ENCODE measurements around the gene WFDC5. TPM values are rescaled to one million over a fixed set of nuclear protein-coding genes. Genes with fewer than 3 reads are reported as not detected.
"Not testable (repeated sequence)": the region's sequence is repeated elsewhere in the genome, so short reads cannot be mapped to it uniquely, and the experiment has no call there.

WFDC5 gene
- total RNA-seq, 1 experiment from 2014 or later, result not detected

GRCh38 chr20:45157962-45158361 lies 43.0 kb upstream of the WFDC5 start:
- no peaks in the 10 kb centered on the region for H3K36me3 ChIP-seq (ENCODE audit: control insufficient read depth, insufficient read depth, low read length)
- ChIA-PET CTCF (no interaction called here), POLR2A (no interaction called here)
- peaks cover 7% of the 10 kb centered on the region; the same call in 1 of the 2 replicates for H3K9me3 ChIP-seq
- H3K4me3 Mint-ChIP-seq (ENCODE audit: unreplicated experiment), result no peak overlapping the region
- H3K27me3 Mint-ChIP-seq (ENCODE audit: insufficient read depth, unreplicated experiment), result peaks cover 22% of the 10 kb centered on the region
- intact Hi-C loops (cut with micrococcal nuclease; ENCODE audit: unreplicated experiment), result no loop called here
- H3K4me3 ChIP-seq (ENCODE audit: low read depth, low read length), result no peak overlapping the region
- no peak for DNase-seq
- BruUV-seq (replicated peaks), result no TSS peak
- H3K27me3 ChIP-seq (replicated peaks; ENCODE audit: control insufficient read depth, insufficient read depth, low read length), result no peaks in the 10 kb centered on the region
- H3K27ac Mint-ChIP-seq (ENCODE audit: unreplicated experiment), result no peak overlapping the region
- no peaks in the 10 kb centered on the region for H3K4me1 ChIP-seq
- H3K9me3 Mint-ChIP-seq (ENCODE audit: unreplicated experiment), result peaks cover 30% of the 10 kb centered on the region
- no peaks in the 10 kb centered on the region for H3K36me3 Mint-ChIP-seq (ENCODE audit: insufficient read depth, unreplicated experiment)
- no peaks in the 10 kb centered on the region for H3K4me1 Mint-ChIP-seq (ENCODE audit: low read depth, unreplicated experiment)
- TF ChIP-seq CTCF (IDR thresholded peaks at IDR 0.05; ENCODE audit: insufficient read depth in 1 of 2, low read depth in 1 of 2, low read length in 1 of 2, severe bottlenecking in 1 of 2, unreplicated experiment in 1 of 2), result no peak

GRCh38 chr20:45156713-45157112 lies 41.7 kb upstream of the WFDC5 start:
- no peak for TF ChIP-seq CTCF (IDR thresholded peaks at IDR 0.05; ENCODE audit: insufficient read depth in 1 of 2, low read depth in 1 of 2, low read length in 1 of 2, severe bottlenecking in 1 of 2, unreplicated experiment in 1 of 2)
- no peaks in the 10 kb centered on the region; the same call in 1 of the 2 replicates for H3K9me3 ChIP-seq
- H3K27me3 ChIP-seq (replicated peaks; ENCODE audit: control insufficient read depth, insufficient read depth, low read length), result no peaks in the 10 kb centered on the region
- ChIA-PET CTCF (interaction anchor here (0.8 kb wide), 1 partner anchor 137 kb away, joined by 3 read pairs; no protein-coding TSS in a partner anchor), POLR2A (no interaction called here)
- intact Hi-C loops (cut with micrococcal nuclease; ENCODE audit: unreplicated experiment), result no loop called here
- Mint-ChIP-seq H3K9me3 (ENCODE audit: unreplicated experiment) (peaks cover 20% of the 10 kb centered on the region), H3K4me3 (ENCODE audit: unreplicated experiment) (no peak overlapping the region), H3K27me3 (ENCODE audit: insufficient read depth, unreplicated experiment) (peaks cover 22% of the 10 kb centered on the region), H3K36me3 (ENCODE audit: insufficient read depth, unreplicated experiment) (no peaks in the 10 kb centered on the region), H3K27ac (ENCODE audit: unreplicated experiment) (no peak overlapping the region), H3K4me1 (ENCODE audit: low read depth, unreplicated experiment) (no peaks in the 10 kb centered on the region)
- H3K36me3 ChIP-seq (ENCODE audit: control insufficient read depth, insufficient read depth, low read length), result no peaks in the 10 kb centered on the region
- no peak overlapping the region for H3K4me3 ChIP-seq (ENCODE audit: low read depth, low read length)
- H3K4me1 ChIP-seq, result no peaks in the 10 kb centered on the region
- DNase-seq, result no peak
- no TSS peak for BruUV-seq (replicated peaks)

DNA sequence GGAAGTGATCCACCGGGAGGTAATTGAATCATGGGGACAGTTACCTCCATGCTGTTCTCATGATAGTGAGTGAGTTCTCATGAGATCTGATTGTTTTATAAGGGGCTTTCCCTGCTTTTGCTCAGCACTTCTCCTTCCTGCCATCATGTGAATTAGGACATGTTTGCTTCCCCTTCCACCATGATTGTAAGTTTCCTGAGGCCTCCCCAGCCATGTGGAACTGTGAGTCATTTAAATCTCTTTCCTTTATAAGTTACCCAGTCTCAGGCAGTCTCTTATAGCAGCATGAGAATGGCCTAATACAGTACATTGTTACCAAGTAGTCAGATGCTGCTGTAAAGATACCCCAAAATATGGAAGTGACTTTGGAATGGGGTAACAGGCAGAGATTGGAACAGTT lies 39.8 kb upstream of the WFDC5 start:
- CTCF ChIA-PET; H3K36me3 ChIP-seq (ENCODE audit: control insufficient read depth, insufficient read depth, low read length); BruUV-seq (replicated peaks); H3K4me3 ChIP-seq (ENCODE audit: low read depth, low read length); H3K27ac Mint-ChIP-seq (ENCODE audit: unreplicated experiment); H3K27me3 ChIP-seq (replicated peaks; ENCODE audit: control insufficient read depth, insufficient read depth, low read length); DNase-seq; H3K36me3 Mint-ChIP-seq (ENCODE audit: insufficient read depth, unreplicated experiment); H3K4me1 ChIP-seq; POLR2A ChIA-PET; intact Hi-C loops (cut with micrococcal nuclease; ENCODE audit: unreplicated experiment); H3K9me3 ChIP-seq; H3K4me3 Mint-ChIP-seq (ENCODE audit: unreplicated experiment); H3K4me1 Mint-ChIP-seq (ENCODE audit: low read depth, unreplicated experiment): not testable (repeated sequence)
- Mint-ChIP-seq H3K27me3 (ENCODE audit: insufficient read depth, unreplicated experiment) (peaks cover 20% of the 10 kb centered on the region), H3K9me3 (ENCODE audit: unreplicated experiment) (peaks cover 17% of the 10 kb centered on the region)

- DNase-seq, result no peak
- Histone ChIP-seq H3K36me3 (ENCODE audit: control insufficient read depth, insufficient read depth, low read length) (no peaks in the 10 kb centered on the region), H3K27me3 (replicated peaks; ENCODE audit: control insufficient read depth, insufficient read depth, low read length) (no peaks in the 10 kb centered on the region; the same call in 1 of the 2 replicates), H3K4me3 (ENCODE audit: low read depth, low read length) (no peak overlapping the region), H3K9me3 (no peaks in the 10 kb centered on the region; the same call in 1 of the 2 replicates), H3K4me1 (no peaks in the 10 kb centered on the region)
- H3K36me3 Mint-ChIP-seq (ENCODE audit: insufficient read depth, unreplicated experiment), result no peaks in the 10 kb centered on the region
- peaks cover 10% of the 10 kb centered on the region for H3K9me3 Mint-ChIP-seq (ENCODE audit: unreplicated experiment)
- CTCF ChIA-PET, result no interaction called here
- peaks cover 26% of the 10 kb centered on the region for H3K27me3 Mint-ChIP-seq (ENCODE audit: insufficient read depth, unreplicated experiment)
- intact Hi-C loops (cut with micrococcal nuclease; ENCODE audit: unreplicated experiment), result no loop called here
- H3K4me1 Mint-ChIP-seq (ENCODE audit: low read depth, unreplicated experiment), result no peaks in the 10 kb centered on the region
- POLR2A ChIA-PET, result no interaction called here
- no peak overlapping the region for H3K4me3 Mint-ChIP-seq (ENCODE audit: unreplicated experiment)
- H3K27ac Mint-ChIP-seq (ENCODE audit: unreplicated experiment), result no peak overlapping the region
- TF ChIP-seq CTCF (IDR thresholded peaks at IDR 0.05; ENCODE audit: insufficient read depth in 1 of 2, low read depth in 1 of 2, low read length in 1 of 2, severe bottlenecking in 1 of 2, unreplicated experiment in 1 of 2), result peak in 1 of 2 experiments; percentile 44
- BruUV-seq (replicated peaks), result no TSS peak
Observed at GRCh38 chr20:45154183-45154582, 39.2 kb upstream of the WFDC5 start.

Data from Caco-2 (cell line).